Activated B cell treated with CpG ODN at 0.5 μM for 24 hours (primary cell): ENCODE data around the gene IDI2. TPM values are rescaled to one million over a fixed set of nuclear protein-coding genes. Genes with fewer than 3 reads are reported as not detected.
A peak's percentile ranks its signal among the peaks of the same experiment; 100 is the strongest.
"Not testable (repeated sequence)": the region's sequence is repeated elsewhere in the genome, so short reads cannot be mapped to it uniquely, and the experiment has no call there.

ENCODE experiments used
- ATAC-seq: fragments of 200-7000 bp; cut with Tn5 transposase; one replicate; pipeline ENCODE4 v1.10.0; 2021; ENCODE audit warnings: low read depth, mild to moderate bottlenecking, moderate library complexity
- CTCF ChIA-PET: fragments of 350-600 bp; sonication (Branson Sonifier 250); formaldehyde crosslinking; loops from one replicate; lab custom pipeline; 2021; ENCODE audit warnings: antibody characterized with exemption; lab: Charles Lee
- POLR2A ChIA-PET: fragments of 350-600 bp; sonication (Branson Sonifier 250); formaldehyde crosslinking; loops from one replicate; lab custom pipeline; 2021; ENCODE audit warnings: antibody characterized with exemption; lab: Charles Lee
- DNase-seq: peaks from one replicate; pipeline ENCODE4 v3.0.0; 2022
- H3K27ac Mint-ChIP-seq: one replicate; pipeline ENCODE4 v1.8.0; 2020; ENCODE audit warnings: mixed read lengths
- H3K27me3 Mint-ChIP-seq: one replicate; pipeline ENCODE4 v1.8.0; 2021; ENCODE audit warnings: mixed read lengths
- H3K36me3 Mint-ChIP-seq: one replicate; pipeline ENCODE4 v1.8.0; 2021; ENCODE audit warnings: low read depth, mixed read lengths
- H3K4me1 Mint-ChIP-seq: one replicate; pipeline ENCODE4 v1.8.0; 2021; ENCODE audit warnings: mixed read lengths
- H3K4me3 Mint-ChIP-seq: one replicate; pipeline ENCODE4 v1.8.0; 2020; ENCODE audit warnings: mild to moderate bottlenecking, mixed read lengths
- H3K9me3 Mint-ChIP-seq: one replicate; pipeline ENCODE4 v1.8.0; 2020; ENCODE audit warnings: mixed read lengths
- CTCF ChIP-seq: fragments of 200-600 bp; IDR thresholded peaks from one replicate; pipeline ENCODE4 v1.8.0; 2022; ENCODE audit warnings: antibody characterized with exemption, mild to moderate bottlenecking
- intact Hi-C: fragments of 100-400 bp; cut with micrococcal nuclease; formaldehyde crosslinking; loops from one replicate; pipeline ENCODE4 v1.15.1; 2024
- total RNA-seq: library from RNA; stranded (reverse); gene quantifications from 2 replicates; pipeline ENCODE4 v1.2.3, GENCODE V29; 2022

Gene IDI2
- total RNA-seq, 1 donor from 2014 or later, result not detected

- H3K27me3 Mint-ChIP-seq, result no peaks in the 10 kb centered on the region
- no peaks in the 10 kb centered on the region for H3K9me3 Mint-ChIP-seq
- H3K4me3 Mint-ChIP-seq, result peak overlapping the region; percentile 84
- CTCF ChIA-PET, result interaction anchor here (0.8 kb wide), 1 partner anchor 112 kb away, joined by 3 read pairs; the partner anchor contains the start of gene LARP4B
- intact Hi-C loops, result loop anchor here (10.0 kb wide), 1 partner anchor 411 kb away; no protein-coding TSS in a partner anchor
- DNase-seq, result no peak
- H3K4me1 Mint-ChIP-seq, result peaks cover 50% of the 10 kb centered on the region
- TF ChIP-seq CTCF, result no peak
- POLR2A ChIA-PET, result interaction anchor here (1.6 to 3.3 kb wide), 3 partner anchors 12 to 113 kb away, joined by 4 to 17 read pairs (median 10); partner anchors contain the start of genes GTPBP4, LARP4B and WDR37
- H3K27ac Mint-ChIP-seq, result peak overlapping the region; percentile 97
- no peak for ATAC-seq
- H3K36me3 Mint-ChIP-seq, result peaks cover 62% of the 10 kb centered on the region
Measured at GRCh38 chr10:1044146-1044545, 18.5 kb upstream of the IDI2 start.

GRCh38 chr10:1043532-1043995 lies 17.9 kb upstream of the IDI2 start:
- Mint-ChIP-seq H3K27ac (peak overlapping the region; percentile 97), H3K36me3 (peaks cover 58% of the 10 kb centered on the region), H3K4me1 (peaks cover 48% of the 10 kb centered on the region), H3K4me3 (peak overlapping the region; percentile 84), H3K9me3 (no peaks in the 10 kb centered on the region), H3K27me3 (no peaks in the 10 kb centered on the region)
- CTCF ChIA-PET, result no interaction called here
- POLR2A ChIA-PET, result interaction anchor here (1.6 to 3.3 kb wide), 3 partner anchors 12 to 112 kb away, joined by 4 to 17 read pairs (median 10); partner anchors contain the start of genes GTPBP4, LARP4B and WDR37
- intact Hi-C loops, result loop anchor here (2.0 to 10.0 kb wide), 2 partner anchors 13 to 411 kb away; partner anchors contain the start of gene WDR37
- DNase-seq (peak; percentile 25), ATAC-seq (peak; percentile 66)
- TF ChIP-seq CTCF, result no peak

DNA sequence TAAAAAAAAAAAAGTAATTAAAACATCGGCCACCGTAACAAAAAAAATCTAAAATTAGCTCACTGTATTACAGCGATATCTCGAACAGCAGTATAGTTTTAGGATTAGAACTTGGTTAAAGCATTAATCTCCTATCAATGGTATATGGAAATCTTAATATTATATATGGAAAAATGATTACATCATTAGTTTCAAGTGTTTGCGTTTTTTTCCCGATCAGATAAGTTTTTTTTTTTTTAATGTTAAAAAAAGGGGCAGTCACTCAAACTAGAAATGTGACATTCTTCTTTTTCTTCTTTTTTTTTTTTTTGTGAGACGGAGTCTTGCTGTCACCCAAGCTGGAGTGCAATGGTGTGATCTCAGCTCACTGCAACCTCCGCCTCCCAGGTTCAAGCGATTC lies 15.9 kb upstream of the IDI2 start:
- Mint-ChIP-seq H3K27me3 (no peaks in the 10 kb centered on the region), H3K36me3 (peaks cover 67% of the 10 kb centered on the region), H3K4me3 (no peak overlapping the region), H3K9me3 (no peaks in the 10 kb centered on the region), H3K27ac (no peak overlapping the region), H3K4me1 (peaks cover 53% of the 10 kb centered on the region)
- TF ChIP-seq CTCF, result no peak
- ChIA-PET POLR2A (interaction anchor here (0.6 kb wide), 1 partner anchor 14 kb away, joined by 3 read pairs; the partner anchor contains the start of gene WDR37), CTCF (no interaction called here)
- DNase-seq (no peak), ATAC-seq (no peak)
- intact Hi-C loops, result loop anchor here (10.0 kb wide), 1 partner anchor 413 kb away; no protein-coding TSS in a partner anchor

DNA sequence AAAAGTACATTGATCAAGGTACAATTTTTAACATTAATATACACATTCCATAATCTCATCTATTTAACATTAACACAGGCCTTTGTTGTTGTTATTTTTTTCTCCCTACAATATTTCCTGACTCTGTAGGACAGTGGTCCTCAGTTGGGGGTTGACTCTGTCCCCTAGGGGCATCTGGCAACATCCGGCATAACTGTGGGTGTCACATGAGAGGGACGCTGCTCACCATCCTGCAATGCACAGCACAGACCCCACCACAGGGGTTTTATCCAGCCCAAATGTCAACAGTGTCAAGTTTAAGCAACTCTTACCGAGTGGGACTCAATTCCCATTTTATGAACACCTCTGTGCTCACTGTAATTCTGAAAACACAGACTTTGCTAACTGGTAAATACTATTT lies 14.5 kb upstream of the IDI2 start:
- ATAC-seq (no peak), DNase-seq (no peak)
- Mint-ChIP-seq H3K4me1 (peaks cover 53% of the 10 kb centered on the region), H3K36me3 (peaks cover 58% of the 10 kb centered on the region), H3K27ac (no peak overlapping the region), H3K4me3 (no peak overlapping the region), H3K9me3 (no peaks in the 10 kb centered on the region), H3K27me3 (no peaks in the 10 kb centered on the region)
- ChIA-PET CTCF (no interaction called here), POLR2A (no interaction called here)
- intact Hi-C loops, result loop anchor here (10.0 kb wide), 1 partner anchor 415 kb away; no protein-coding TSS in a partner anchor
- TF ChIP-seq CTCF, result no peak

GRCh38 chr10:1038769-1039168 lies 13.1 kb upstream of the IDI2 start:
- ATAC-seq, H3K27ac Mint-ChIP-seq, CTCF ChIA-PET, H3K9me3 Mint-ChIP-seq, H3K4me3 Mint-ChIP-seq, intact Hi-C loops, H3K27me3 Mint-ChIP-seq, DNase-seq: not testable (repeated sequence)
- peaks cover 40% of the 10 kb centered on the region for H3K4me1 Mint-ChIP-seq
- H3K36me3 Mint-ChIP-seq, result peaks cover 47% of the 10 kb centered on the region
- POLR2A ChIA-PET, result interaction anchor here (1.2 to 4.1 kb wide), 2 partner anchors 11 to 51 kb away, joined by 4 to 69 read pairs; partner anchors contain the start of genes GTPBP4 and IDI1
